MM.1S (cell line): Measurements from ENCODE around the gene CDH6.

Experiments used
- EZH2 ChIP-seq: fragments of 300-600 bp; sonication (generic); optimal IDR thresholded peaks from 2 replicates; pipeline ENCODE3; 2017; ENCODE audit warnings: low read depth, mild to moderate bottlenecking, antibody characterized with exemption, low read length, mixed read lengths
- EZH2phosphoT487 ChIP-seq: fragments of 300-600 bp; sonication (generic); IDR thresholded peaks from 2 replicates; pipeline ENCODE4 v1.6.1; 2018; ENCODE audit warnings: antibody characterized with exemption, low read length
- TF ChIP-seq, protein P1 (sequence below): fragments of 300-600 bp; sonication (generic); IDR thresholded peaks from 2 replicates; pipeline ENCODE4 v1.5.1; 2016; ENCODE audit warnings: antibody characterized with exemption, low read length, mixed read lengths

DNA sequence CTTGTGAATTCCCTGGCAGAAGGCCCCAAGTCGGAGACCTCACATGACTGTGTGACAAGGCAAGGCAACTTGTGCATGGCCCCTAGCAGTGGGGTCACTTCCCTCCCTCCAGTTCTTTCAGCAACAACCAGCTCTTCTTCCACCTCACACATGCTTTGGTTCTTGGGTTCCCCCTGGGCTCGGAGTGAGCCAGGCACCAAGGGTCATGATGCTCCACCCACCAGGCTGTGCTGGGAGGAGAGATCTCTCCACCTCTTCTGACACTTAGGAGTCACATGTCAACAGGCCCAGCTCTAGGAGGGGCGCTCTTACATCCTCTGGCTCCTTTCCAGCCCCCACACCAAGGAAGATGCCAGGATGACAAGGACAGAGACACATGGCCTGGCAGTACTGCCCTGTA lies 56.7 kb downstream of the CDH6 start:
- TF ChIP-seq EZH2 = no peak
- TF ChIP-seq, protein P1, sequence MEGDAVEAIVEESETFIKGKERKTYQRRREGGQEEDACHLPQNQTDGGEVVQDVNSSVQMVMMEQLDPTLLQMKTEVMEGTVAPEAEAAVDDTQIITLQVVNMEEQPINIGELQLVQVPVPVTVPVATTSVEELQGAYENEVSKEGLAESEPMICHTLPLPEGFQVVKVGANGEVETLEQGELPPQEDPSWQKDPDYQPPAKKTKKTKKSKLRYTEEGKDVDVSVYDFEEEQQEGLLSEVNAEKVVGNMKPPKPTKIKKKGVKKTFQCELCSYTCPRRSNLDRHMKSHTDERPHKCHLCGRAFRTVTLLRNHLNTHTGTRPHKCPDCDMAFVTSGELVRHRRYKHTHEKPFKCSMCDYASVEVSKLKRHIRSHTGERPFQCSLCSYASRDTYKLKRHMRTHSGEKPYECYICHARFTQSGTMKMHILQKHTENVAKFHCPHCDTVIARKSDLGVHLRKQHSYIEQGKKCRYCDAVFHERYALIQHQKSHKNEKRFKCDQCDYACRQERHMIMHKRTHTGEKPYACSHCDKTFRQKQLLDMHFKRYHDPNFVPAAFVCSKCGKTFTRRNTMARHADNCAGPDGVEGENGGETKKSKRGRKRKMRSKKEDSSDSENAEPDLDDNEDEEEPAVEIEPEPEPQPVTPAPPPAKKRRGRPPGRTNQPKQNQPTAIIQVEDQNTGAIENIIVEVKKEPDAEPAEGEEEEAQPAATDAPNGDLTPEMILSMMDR = no peak
- no peak for TF ChIP-seq EZH2phosphoT487
